ENCODE data around the gene MFN2.

GRCh38 chr1:12028957-12029511 is 48.8 kb downstream of the MFN2 start:
- TF ChIP-seq SUZ12 (IDR thresholded peaks at IDR 0.05; ENCODE audit: extremely low read depth, insufficient read depth, insufficient read length), result no peak
- TF ChIP-seq YY1 (IDR thresholded peaks at IDR 0.05; ENCODE audit: insufficient read depth, insufficient read length), result no peak
- TF ChIP-seq ZNF274 (IDR thresholded peaks at IDR 0.05; ENCODE audit: low read depth, low read length), result no peak

Data from NT2/D1 (cell line).